Heart right ventricle (tissue), 16 donors: ENCODE results near the gene N4BP2. TPM values are rescaled to one million over a fixed set of nuclear protein-coding genes. Genes with fewer than 3 reads are reported as not detected.

Source experiments
- ATAC-seq, 8 donors: fragments of 200-7000 bp; cut with Tn5 transposase; one replicate each; pipeline ENCODE4 v1.9.1; 2020; ENCODE audit warnings: mild to moderate bottlenecking in 8 of 8, moderate library complexity in 8 of 8, moderate number of reproducible peaks in 1 of 8
- DNase-seq, 2 donors: peaks; one replicate each; pipeline ENCODE4 v3.0.0-alpha.2; 2020
- H3K27ac ChIP-seq, 10 donors: fragments of 200-600 bp; sonication (generic) in 2 of 10; one replicate each; pipeline versions ENCODE4 v1.5.0 to v1.8.0; 2020 to 2022; ENCODE audit warnings: mild to moderate bottlenecking in 3 of 10
- H3K27me3 ChIP-seq, 7 donors: fragments of 200-600 bp; one replicate each; pipeline ENCODE4 v1.8.0; 2021 to 2022; ENCODE audit warnings: mild to moderate bottlenecking in 2 of 7
- H3K36me3 ChIP-seq, 9 donors: fragments of 200-600 bp; sonication (generic) in 1 of 9; one replicate each; pipeline versions ENCODE4 v1.5.0 to v1.8.0; 2020 to 2022; ENCODE audit warnings: mild to moderate bottlenecking in 2 of 9
- H3K4me1 ChIP-seq, 9 donors: fragments of 200-600 bp; sonication (generic) in 1 of 9; one replicate each; pipeline versions ENCODE4 v1.5.0 to v1.8.0; 2020 to 2022; ENCODE audit warnings: mild to moderate bottlenecking in 4 of 9
- H3K4me3 ChIP-seq, 10 donors: fragments of 200-600 bp; sonication (generic) in 2 of 10; one replicate each; pipeline versions ENCODE4 v1.5.0 to v1.8.0; 2020 to 2022; ENCODE audit warnings: mild to moderate bottlenecking in 7 of 10, moderate library complexity in 2 of 10
- H3K9me3 ChIP-seq, 11 donors: fragments of 200-600 bp in 10 of 11; sonication (generic) in 2 of 11; one replicate each; pipeline versions ENCODE4 v1.5.0 to v1.8.0; 2013 to 2022; ENCODE audit warnings: mild to moderate bottlenecking in 2 of 11, control low read depth in 1 of 11, moderate library complexity in 1 of 11
- WGBS, 2 donors: extraction: QIAGEN DNeasy Blood & Tissue Kit; methylation state at CpG; one replicate each; pipeline ENCODE4 v1.1.7; 2013; ENCODE audit warnings: inconsistent platforms in 1 of 2; 5-methylcytosine and 5-hydroxymethylcytosine counted together
- intact Hi-C, 10 donors: fragments of 100-400 bp; cut with DNase I; formaldehyde crosslinking; loops; one replicate each; pipeline versions ENCODE4 v1.11.1 to v1.14.2; 2022
- polyA plus RNA-seq, 2 donors: library from polyadenylated mRNA; stranded (reverse); fragments of 200-250 nt; gene quantifications; one replicate each; pipeline ENCODE4 v1.2.3, GENCODE V29; 2013
- total RNA-seq, 10 donors: library from RNA; stranded (reverse); fragmentation: NEBNext Ultra II Directional in 3 of 10; extraction: Animal tissue kit (Norgen Biotek cat#: 25700) in 3 of 10; gene quantifications; one replicate each; pipeline versions ENCODE4 v1.2.1 to v1.2.4, GENCODE V29; 2021 to 2023
- TF ChIP-seq, protein P1 (sequence below), 9 donors: fragments of 200-600 bp; sonication (generic) in 2 of 9; IDR thresholded peaks; one replicate each; pipeline versions ENCODE4 v1.5.0 to v1.8.0; 2021 to 2022; ENCODE audit warnings: antibody characterized with exemption in 9 of 9, mild to moderate bottlenecking in 5 of 9, moderate library complexity in 1 of 9
- donor health status: Arrhythmogenic right ventricular cardiomyopathy.
- donor health status: ischemic (EF 13 %, LVEDD 7.1; RV severe dilation, severe dysfunction).
- donor health status: healthy with polysubstance abuse.
- donor health status: DM: no; HTN: yes; CAD: no.
- donor health status: DM: no; HTN: no; CAD: no.
- donor health status: ischemic (EF 25% LVEDD 6.9; RV normal size, moderate dysfunction).
- donor health status: ischemic (EF 25% LVEDD 5.7; RV mildly dilated, moderate dysfunction).
- donor health status: healthy.
- donor health status: DM: yes; HTN: yes; CAD: no.
- donor health status: Ischemic cardiomyopathy.
- donor health status: ischemic (EF 35%, LVEDD 5.7; RV mildly dilated, moderate dysfunction).
- donor health status: nonischemic (EF 11% LVEDD 7.7; RV severe dilation, severe dysfunction).
- donor health status: DM: yes; HTN: yes; CAD: no.
- donor health status: PGD.
- donor health status: ischemic (EF 29% LVEDD 5.4; RV normal size, mild dysfunction).
- donor health status: nonischemic (EF 23%, LVEDD 6.1; RV moderate dilation, normal function).

N4BP2 gene
- total and polyA plus RNA-seq, 12 donors, result 0.65 to 6.9 (median 5.1) TPM

DNA sequence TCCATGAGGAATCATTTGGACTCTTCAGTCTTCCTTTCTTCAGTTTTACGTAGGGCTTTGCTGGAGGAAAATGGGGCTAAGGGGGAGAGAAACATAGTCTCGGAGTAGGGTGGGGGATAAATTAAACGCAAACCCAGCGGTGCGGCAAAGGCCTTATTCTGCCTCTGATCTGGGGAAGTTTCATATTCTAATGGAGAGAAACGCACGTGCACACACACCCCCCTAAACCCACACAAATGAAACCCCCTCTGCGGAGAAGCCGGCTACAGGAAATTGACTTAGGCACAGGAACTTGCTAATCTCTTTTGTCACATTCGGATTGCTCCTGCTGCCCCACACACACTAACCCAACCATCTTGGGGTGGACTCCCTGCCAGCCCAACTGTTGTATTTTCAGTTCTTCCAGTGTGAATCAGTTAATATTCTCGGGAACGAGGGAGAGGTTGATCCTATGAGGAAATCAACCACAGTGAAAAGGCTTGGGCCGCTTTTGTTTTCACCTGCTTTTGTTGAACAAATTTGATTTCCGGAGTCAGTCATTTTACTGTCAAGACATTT lies 140.2 kb downstream of the N4BP2 start, which contains the start of gene RHOH:
TSS of gene RHOH (plus strand) at position 308 of the 558 bp plus-strand sequence. CDS start 46,356 bp downstream, outside the sequence.
- WGBS, 2 donors, result 39 to 53% methylated on average over 14 of the region's 14 CpGs
- peak within 1 kb of the TSS in 2 of 10 donors; percentile 17 to 48 for H3K4me3 ChIP-seq
- peak in 1 of 8 donors; percentile 30 for ATAC-seq
- TF ChIP-seq, protein P1, sequence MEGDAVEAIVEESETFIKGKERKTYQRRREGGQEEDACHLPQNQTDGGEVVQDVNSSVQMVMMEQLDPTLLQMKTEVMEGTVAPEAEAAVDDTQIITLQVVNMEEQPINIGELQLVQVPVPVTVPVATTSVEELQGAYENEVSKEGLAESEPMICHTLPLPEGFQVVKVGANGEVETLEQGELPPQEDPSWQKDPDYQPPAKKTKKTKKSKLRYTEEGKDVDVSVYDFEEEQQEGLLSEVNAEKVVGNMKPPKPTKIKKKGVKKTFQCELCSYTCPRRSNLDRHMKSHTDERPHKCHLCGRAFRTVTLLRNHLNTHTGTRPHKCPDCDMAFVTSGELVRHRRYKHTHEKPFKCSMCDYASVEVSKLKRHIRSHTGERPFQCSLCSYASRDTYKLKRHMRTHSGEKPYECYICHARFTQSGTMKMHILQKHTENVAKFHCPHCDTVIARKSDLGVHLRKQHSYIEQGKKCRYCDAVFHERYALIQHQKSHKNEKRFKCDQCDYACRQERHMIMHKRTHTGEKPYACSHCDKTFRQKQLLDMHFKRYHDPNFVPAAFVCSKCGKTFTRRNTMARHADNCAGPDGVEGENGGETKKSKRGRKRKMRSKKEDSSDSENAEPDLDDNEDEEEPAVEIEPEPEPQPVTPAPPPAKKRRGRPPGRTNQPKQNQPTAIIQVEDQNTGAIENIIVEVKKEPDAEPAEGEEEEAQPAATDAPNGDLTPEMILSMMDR (IDR thresholded peaks at IDR 0.05), result no peak
- peaks cover 0 to 19% (median 6%) of the 10 kb centered on the region in 7 donors for H3K27me3 ChIP-seq
- no peak for DNase-seq
- intact Hi-C loops, result no loop called here
- no peaks in the 10 kb centered on the region for H3K36me3 ChIP-seq
- H3K27ac ChIP-seq, result peak within 1 kb of the TSS in 1 of 10 donors; percentile 89
- H3K9me3 ChIP-seq, result no peaks in the 10 kb centered on the region
- H3K4me1 ChIP-seq, result peaks cover 0 to 29% (median 0%) of the 10 kb centered on the region in 9 donors

DNA sequence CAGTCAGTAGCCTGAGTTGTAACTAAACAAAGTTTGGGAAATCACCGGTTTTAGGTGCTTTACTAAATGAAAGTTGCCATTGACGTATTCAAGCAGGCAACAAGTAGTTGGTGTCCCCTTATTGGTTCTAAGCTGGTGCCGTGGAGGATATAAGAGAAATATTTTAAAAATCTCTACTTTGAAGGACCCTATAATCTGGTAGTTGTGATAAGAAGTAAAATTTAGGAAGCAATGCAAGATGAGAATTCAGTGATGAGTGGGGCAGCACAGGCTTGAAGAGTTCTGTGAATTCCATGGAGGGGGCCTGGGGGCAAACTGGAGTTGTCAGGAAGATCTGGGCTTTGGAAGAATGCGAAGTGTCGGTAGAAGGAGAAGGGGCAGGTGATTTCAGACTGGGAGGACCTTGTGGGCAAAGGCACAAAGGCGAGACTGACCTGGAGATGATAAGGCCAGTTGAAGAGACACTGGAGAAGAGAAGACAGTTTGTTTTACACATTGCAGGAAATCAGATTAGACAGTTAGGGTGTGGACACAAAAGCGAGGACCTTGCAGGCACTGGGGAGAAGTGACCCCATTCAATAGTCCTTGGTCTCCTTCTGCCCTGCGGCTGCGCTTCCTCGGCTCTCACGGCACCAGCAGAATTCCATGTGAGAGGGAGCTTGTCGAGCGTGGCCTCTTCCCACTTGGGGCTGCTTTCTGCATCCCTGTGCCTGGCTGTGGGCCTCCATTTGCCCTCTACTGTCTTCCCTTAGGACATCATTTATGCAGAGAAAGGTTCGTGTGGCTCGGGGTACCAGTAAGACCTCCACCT lies 141.4 kb downstream of the N4BP2 start:
- TF ChIP-seq, protein P1 (IDR thresholded peaks at IDR 0.05), result no peak
- H3K4me3 ChIP-seq, result peak overlapping the region in 2 of 10 donors; percentile 3 to 48
- WGBS, 2 donors, result 68 to 73% methylated on average over 15 of the region's 15 CpGs
- intact Hi-C loops, result no loop called here
- H3K27me3 ChIP-seq, result peaks cover 0 to 19% (median 6%) of the 10 kb centered on the region in 7 donors
- peak overlapping the region in 1 of 10 donors; percentile 89 for H3K27ac ChIP-seq
- no peaks in the 10 kb centered on the region for H3K36me3 ChIP-seq
- ATAC-seq (no peak), DNase-seq (no peak)
- no peaks in the 10 kb centered on the region for H3K9me3 ChIP-seq
- peaks cover 0 to 29% (median 0%) of the 10 kb centered on the region in 9 donors for H3K4me1 ChIP-seq

DNA sequence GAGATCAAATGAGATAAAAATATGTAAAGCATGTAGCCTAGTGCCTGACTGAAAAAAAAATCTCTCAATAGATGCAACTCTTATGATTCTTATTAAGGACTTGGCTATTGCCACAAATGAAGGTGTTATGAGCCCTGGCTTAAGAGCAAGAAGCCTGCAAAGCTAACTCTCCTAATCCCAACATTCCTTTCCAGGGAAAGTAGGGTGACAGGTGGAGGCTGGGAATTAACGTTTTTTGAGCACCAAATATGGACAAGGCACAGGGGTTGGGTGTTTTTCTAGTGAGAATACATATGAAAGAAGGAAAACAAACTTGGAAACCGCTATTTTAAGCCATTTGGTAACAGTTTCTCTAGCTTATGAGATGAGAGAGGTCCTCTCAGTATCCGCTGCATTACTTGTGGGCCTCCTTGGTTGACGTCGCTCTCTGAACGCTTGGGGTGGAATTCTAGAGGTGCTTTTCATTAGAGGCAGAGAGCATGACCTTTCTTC lies 142.6 kb downstream of the N4BP2 start:
- H3K27me3 ChIP-seq, result peaks cover 0 to 19% (median 3%) of the 10 kb centered on the region in 7 donors
- ATAC-seq, result no peak
- H3K9me3 ChIP-seq, result no peaks in the 10 kb centered on the region
- DNase-seq, result no peak
- H3K36me3 ChIP-seq, result no peaks in the 10 kb centered on the region
- intact Hi-C loops, result no loop called here
- peak overlapping the region in 1 of 10 donors; percentile 48 for H3K4me3 ChIP-seq
- H3K27ac ChIP-seq, result peak overlapping the region in 1 of 10 donors; percentile 89
- WGBS, 2 donors, result 76% methylated on average over 6 of the region's 6 CpGs
- peaks cover 0 to 33% (median 0%) of the 10 kb centered on the region in 9 donors for H3K4me1 ChIP-seq
- TF ChIP-seq, protein P1 (IDR thresholded peaks at IDR 0.05), result no peak
